ENCODE measurements around the gene TEC.

DNA sequence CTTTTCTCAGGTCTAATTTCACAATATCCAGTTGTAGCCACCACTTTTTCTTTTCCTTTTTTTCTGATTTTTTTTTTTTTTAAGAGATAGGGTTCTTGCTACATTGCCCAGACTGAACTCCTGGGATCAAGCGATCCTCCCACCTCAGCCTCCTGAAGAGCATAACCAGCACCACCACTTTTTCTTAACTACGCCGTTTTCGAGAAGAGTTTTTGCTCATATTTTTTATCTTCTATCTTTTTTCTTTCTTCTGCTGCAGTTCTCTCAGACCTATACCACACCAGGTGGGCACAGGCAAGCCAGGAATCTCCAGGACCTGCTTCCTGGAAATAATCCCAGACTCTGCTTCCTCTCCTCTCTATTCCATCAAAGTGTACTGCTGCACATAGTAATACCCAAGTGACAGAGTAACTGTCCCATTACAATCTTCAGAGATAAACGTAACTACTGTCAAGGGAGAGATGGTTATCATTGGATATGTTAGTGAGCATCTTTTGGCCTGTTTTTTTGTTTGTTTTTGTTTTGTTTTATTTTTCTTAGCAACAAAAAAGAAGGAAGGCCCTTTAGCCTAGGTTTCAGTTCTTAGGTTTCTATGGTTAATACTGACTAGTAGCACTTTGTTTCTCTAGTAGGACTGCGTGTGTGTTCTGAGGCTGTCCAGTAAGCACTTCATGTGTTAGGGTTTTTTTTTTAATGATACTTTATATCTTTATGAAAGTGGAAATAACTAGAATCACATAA, 76.4 kb downstream of the TEC start:
- TF ChIP-seq, protein P1, sequence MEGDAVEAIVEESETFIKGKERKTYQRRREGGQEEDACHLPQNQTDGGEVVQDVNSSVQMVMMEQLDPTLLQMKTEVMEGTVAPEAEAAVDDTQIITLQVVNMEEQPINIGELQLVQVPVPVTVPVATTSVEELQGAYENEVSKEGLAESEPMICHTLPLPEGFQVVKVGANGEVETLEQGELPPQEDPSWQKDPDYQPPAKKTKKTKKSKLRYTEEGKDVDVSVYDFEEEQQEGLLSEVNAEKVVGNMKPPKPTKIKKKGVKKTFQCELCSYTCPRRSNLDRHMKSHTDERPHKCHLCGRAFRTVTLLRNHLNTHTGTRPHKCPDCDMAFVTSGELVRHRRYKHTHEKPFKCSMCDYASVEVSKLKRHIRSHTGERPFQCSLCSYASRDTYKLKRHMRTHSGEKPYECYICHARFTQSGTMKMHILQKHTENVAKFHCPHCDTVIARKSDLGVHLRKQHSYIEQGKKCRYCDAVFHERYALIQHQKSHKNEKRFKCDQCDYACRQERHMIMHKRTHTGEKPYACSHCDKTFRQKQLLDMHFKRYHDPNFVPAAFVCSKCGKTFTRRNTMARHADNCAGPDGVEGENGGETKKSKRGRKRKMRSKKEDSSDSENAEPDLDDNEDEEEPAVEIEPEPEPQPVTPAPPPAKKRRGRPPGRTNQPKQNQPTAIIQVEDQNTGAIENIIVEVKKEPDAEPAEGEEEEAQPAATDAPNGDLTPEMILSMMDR (conservative IDR thresholded peaks at IDR 0.05; ENCODE audit: low read length) = no peak
- no peak for TF ChIP-seq EZH2phosphoT487 (IDR thresholded peaks at IDR 0.05; ENCODE audit: borderline replicate concordance)

Data from Loucy (cell line).